Measurements from ENCODE around the gene ABCB9.
"Not testable (repeated sequence)": the region's sequence is repeated elsewhere in the genome, so short reads cannot be mapped to it uniquely, and the experiment has no call there.

ABCB9 gene

GRCh38 chr12:122965851-122966742, at the start of gene ABCB9:
ABCB9 (minus strand) TSS chr12:122966463; CDS start chr12:122960235, 6,228 bp downstream.
- DNase-seq (ENCODE audit: low read depth in 2 of 2) = peak; percentile 88 to 89

- DNase-seq (ENCODE audit: low read depth in 2 of 2) = not testable (repeated sequence)
These were observed 48.2 kb upstream of the ABCB9 start for GRCh38 chr12:123014473-123014872.

- no peak for DNase-seq (ENCODE audit: low read depth in 2 of 2)
These were observed 47.2 kb upstream of the ABCB9 start for GRCh38 chr12:123013185-123014095.

- no peak for DNase-seq (ENCODE audit: low read depth in 2 of 2)
These were observed 45.4 kb upstream of the ABCB9 start for GRCh38 chr12:123011701-123012100.

GRCh38 chr12:123010681-123011080, 44.4 kb upstream of the ABCB9 start:
- no peak for DNase-seq (ENCODE audit: low read depth in 2 of 2)

GRCh38 chr12:123010110-123010509, 43.8 kb upstream of the ABCB9 start:
- DNase-seq (ENCODE audit: low read depth in 2 of 2) = no peak

GRCh38 chr12:123006977-123007376, 40.7 kb upstream of the ABCB9 start:
- DNase-seq (ENCODE audit: low read depth in 2 of 2) = no peak

GRCh38 chr12:123005081-123005626, 38.9 kb upstream of the ABCB9 start:
- DNase-seq (ENCODE audit: low read depth in 2 of 2) = no peak

GRCh38 chr12:123004287-123004686, 38.0 kb upstream of the ABCB9 start:
- no peak for DNase-seq (ENCODE audit: low read depth in 2 of 2)

GRCh38 chr12:123003257-123003656, 37.0 kb upstream of the ABCB9 start:
- no peak for DNase-seq (ENCODE audit: low read depth in 2 of 2)

GRCh38 chr12:123001464-123001863, 35.2 kb upstream of the ABCB9 start:
- DNase-seq (ENCODE audit: low read depth in 2 of 2) = no peak

- DNase-seq (ENCODE audit: low read depth in 2 of 2) = no peak
These were observed 34.3 kb upstream of the ABCB9 start for GRCh38 chr12:123000578-123000977.

GRCh38 chr12:122999986-123000420, 33.7 kb upstream of the ABCB9 start:
- no peak for DNase-seq (ENCODE audit: low read depth in 2 of 2)

- DNase-seq (ENCODE audit: low read depth in 2 of 2) = no peak
These were observed 33.1 kb upstream of the ABCB9 start for GRCh38 chr12:122999196-122999946.

- no peak for DNase-seq (ENCODE audit: low read depth in 2 of 2)
These were observed 32.1 kb upstream of the ABCB9 start for GRCh38 chr12:122998316-122998715.

GRCh38 chr12:122997343-122998250, 31.3 kb upstream of the ABCB9 start:
- DNase-seq (ENCODE audit: low read depth in 2 of 2) = no peak

- no peak for DNase-seq (ENCODE audit: low read depth in 2 of 2)
These were observed 30.5 kb upstream of the ABCB9 start for GRCh38 chr12:122996621-122997342.

- no peak for DNase-seq (ENCODE audit: low read depth in 2 of 2)
These were observed 29.9 kb upstream of the ABCB9 start for GRCh38 chr12:122996188-122996601.

- no peak for DNase-seq (ENCODE audit: low read depth in 2 of 2)
These were observed 29.4 kb upstream of the ABCB9 start for GRCh38 chr12:122995503-122996187.

All from stimulated activated CD8-positive, alpha-beta memory T cell treated with anti-CD3 and anti-CD28 coated beads, Interleukin-15, amount 100 ng/mL, for 48 hours (primary cell).